K562 (cell line): ENCODE results near the gene C1RL.

Source experiments
- CREBBP ChIP-seq: IDR thresholded peaks from one replicate; pipeline ENCODE4 v1.6.1; 2012; ENCODE audit warnings: low read depth, mild to moderate bottlenecking, control low read depth, inconsistent platforms, low read length
- DMBX1 ChIP-seq: fragments of 250-450 bp; sonication (Bioruptor Pico); IDR thresholded peaks from 2 replicates; pipeline ENCODE4 v1.8.0; 2022; ENCODE audit warnings: inconsistent platforms, mild to moderate bottlenecking, moderate library complexity, borderline replicate concordance
- ERF ChIP-seq: fragments of 450-650 bp; formaldehyde crosslinking; IDR thresholded peaks from 2 replicates; pipeline ENCODE4 v1.4.0; 2020; ENCODE audit warnings: mild to moderate bottlenecking, mixed read lengths
- LCOR ChIP-seq: sonication (generic); formaldehyde crosslinking; IDR thresholded peaks from 2 replicates; pipeline ENCODE4 v1.8.0; 2022; ENCODE audit warnings: mild to moderate bottlenecking, missing genetic modification reagents
- POLR2A ChIP-seq: fragments of 450-650 bp; conservative IDR thresholded peaks from 2 replicates; pipeline ENCODE4 v1.6.1; 2016
- POLR2AphosphoS5 ChIP-seq: IDR thresholded peaks from 2 replicates; pipeline ENCODE4 v1.6.1; 2011; ENCODE audit warnings: mild to moderate bottlenecking, low read depth, low read length, moderate library complexity; ENCODE audit not compliant: control insufficient read depth, insufficient read depth
- ZNF282 ChIP-seq: sonication (generic); formaldehyde crosslinking; IDR thresholded peaks from 2 replicates; pipeline ENCODE4 v1.8.1; 2023; ENCODE audit warnings: missing genetic modification reagents
- TF ChIP-seq, protein P1 (sequence below), 3 experiments: IDR thresholded peaks in 2 of 3; conservative IDR thresholded peaks in 1 of 3; 2 replicates each; pipeline ENCODE4 v1.5.1; 2011 to 2012; ENCODE audit warnings: low read length in 3 of 3, mild to moderate bottlenecking in 3 of 3, control low read depth in 2 of 3, improper control_type of control experiment in 1 of 3, inconsistent platforms in 1 of 3, low read depth in 1 of 3, mixed read lengths in 1 of 3, moderate library complexity in 1 of 3; ENCODE audit not compliant: insufficient read depth in 2 of 3
- TF ChIP-seq, protein P2 (sequence below): fragments of 250-450 bp; sonication (Bioruptor Pico); IDR thresholded peaks from 2 replicates; pipeline ENCODE4 v1.4.0; 2020; ENCODE audit warnings: borderline replicate concordance

DNA sequence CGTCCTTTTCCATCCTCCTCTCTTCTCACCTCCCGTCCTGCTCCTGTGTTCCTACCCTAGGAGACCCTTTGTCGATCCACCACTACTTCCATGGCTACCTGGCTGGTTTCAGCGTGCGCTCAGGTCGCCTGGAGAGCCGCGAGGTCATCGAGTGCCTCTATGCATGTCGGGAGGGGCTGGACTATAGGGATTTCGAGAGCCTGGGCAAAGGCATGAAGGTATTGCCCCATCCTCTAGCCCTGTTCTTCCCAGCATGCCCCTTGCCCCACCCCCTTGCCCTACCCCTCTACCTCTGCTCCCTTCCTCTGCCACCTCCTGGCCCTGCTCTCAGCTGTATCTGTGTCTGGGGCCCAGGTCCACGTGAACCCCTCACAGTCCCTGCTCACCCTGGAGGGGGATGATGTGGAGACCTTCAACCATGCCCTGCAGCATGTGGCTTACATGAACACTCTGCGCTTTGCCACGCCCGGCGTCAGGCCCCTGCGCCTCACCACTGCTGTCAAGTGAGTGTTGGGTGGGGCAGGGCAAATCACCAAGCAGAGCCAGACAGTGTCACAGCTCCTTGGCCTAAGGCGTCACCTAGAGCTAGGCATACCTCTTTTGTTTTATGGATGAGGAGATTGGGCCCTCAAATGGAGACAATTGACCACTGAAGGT is 33.9 kb upstream of the C1RL start:
- no peak for TF ChIP-seq POLR2A
- TF ChIP-seq ERF (CRISPR knock-in tag) = no peak
- TF ChIP-seq LCOR (CRISPR knock-in tag) = no peak
- TF ChIP-seq, protein P1, sequence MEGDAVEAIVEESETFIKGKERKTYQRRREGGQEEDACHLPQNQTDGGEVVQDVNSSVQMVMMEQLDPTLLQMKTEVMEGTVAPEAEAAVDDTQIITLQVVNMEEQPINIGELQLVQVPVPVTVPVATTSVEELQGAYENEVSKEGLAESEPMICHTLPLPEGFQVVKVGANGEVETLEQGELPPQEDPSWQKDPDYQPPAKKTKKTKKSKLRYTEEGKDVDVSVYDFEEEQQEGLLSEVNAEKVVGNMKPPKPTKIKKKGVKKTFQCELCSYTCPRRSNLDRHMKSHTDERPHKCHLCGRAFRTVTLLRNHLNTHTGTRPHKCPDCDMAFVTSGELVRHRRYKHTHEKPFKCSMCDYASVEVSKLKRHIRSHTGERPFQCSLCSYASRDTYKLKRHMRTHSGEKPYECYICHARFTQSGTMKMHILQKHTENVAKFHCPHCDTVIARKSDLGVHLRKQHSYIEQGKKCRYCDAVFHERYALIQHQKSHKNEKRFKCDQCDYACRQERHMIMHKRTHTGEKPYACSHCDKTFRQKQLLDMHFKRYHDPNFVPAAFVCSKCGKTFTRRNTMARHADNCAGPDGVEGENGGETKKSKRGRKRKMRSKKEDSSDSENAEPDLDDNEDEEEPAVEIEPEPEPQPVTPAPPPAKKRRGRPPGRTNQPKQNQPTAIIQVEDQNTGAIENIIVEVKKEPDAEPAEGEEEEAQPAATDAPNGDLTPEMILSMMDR (IDR thresholded peaks at IDR 0.05 in 2 of 3, conservative IDR thresholded peaks at IDR 0.05 in 1 of 3; ENCODE audit: insufficient read depth in 2 of 3, low read depth in 1 of 3, low read length in 3 of 3) = no peak
- TF ChIP-seq DMBX1 (CRISPR knock-in tag) = no peak
- TF ChIP-seq CREBBP = no peak
- TF ChIP-seq, protein P2, sequence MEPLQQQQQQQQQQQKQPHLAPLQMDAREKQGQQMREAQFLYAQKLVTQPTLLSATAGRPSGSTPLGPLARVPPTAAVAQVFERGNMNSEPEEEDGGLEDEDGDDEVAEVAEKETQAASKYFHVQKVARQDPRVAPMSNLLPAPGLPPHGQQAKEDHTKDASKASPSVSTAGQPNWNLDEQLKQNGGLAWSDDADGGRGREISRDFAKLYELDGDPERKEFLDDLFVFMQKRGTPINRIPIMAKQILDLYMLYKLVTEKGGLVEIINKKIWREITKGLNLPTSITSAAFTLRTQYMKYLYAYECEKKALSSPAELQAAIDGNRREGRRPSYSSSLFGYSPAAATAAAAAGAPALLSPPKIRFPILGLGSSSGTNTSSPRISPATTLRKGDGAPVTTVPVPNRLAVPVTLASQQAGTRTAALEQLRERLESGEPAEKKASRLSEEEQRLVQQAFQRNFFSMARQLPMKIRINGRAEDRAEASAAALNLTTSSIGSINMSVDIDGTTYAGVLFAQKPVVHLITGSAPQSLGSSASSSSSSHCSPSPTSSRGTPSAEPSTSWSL (CRISPR knock-in tag) = no peak
- TF ChIP-seq POLR2AphosphoS5 = no peak
- TF ChIP-seq ZNF282 (CRISPR knock-in tag) = no peak
